HEK293 (cell line): ENCODE data around the gene PRLR.

Source experiments
- CTCF ChIP-seq: fragments of 450-650 bp; formaldehyde crosslinking; IDR thresholded peaks from 2 replicates; pipeline ENCODE4 v1.5.1; 2016; ENCODE audit warnings: missing biosample characterization, missing genetic modification characterization
- ZNF10 ChIP-seq: fragments of 450-650 bp; formaldehyde crosslinking; IDR thresholded peaks from 2 replicates; pipeline ENCODE4 v1.5.1; 2017; ENCODE audit warnings: missing biosample characterization, missing genetic modification characterization
- ZNF211 ChIP-seq: fragments of 450-650 bp; formaldehyde crosslinking; IDR thresholded peaks from 2 replicates; pipeline ENCODE4 v1.5.1; 2016; ENCODE audit warnings: low read depth, missing biosample characterization, missing genetic modification characterization

GRCh38 chr5:35220967-35221366 is 9.3 kb downstream of the PRLR start:
- TF ChIP-seq ZNF10 (tag by site-specific recombination), result no peak
- TF ChIP-seq CTCF (tag by site-specific recombination), result no peak
- no peak for TF ChIP-seq ZNF211 (tag by site-specific recombination)
